ENCODE results near the gene CDYL2. TPM values are rescaled to one million over a fixed set of nuclear protein-coding genes. Genes with fewer than 3 reads are reported as not detected.
"Not testable (repeated sequence)": the region's sequence is repeated elsewhere in the genome, so short reads cannot be mapped to it uniquely, and the experiment has no call there.

CDYL2 gene
- total RNA-seq, 1 donor from 2014 or later = 26.5 TPM

DNA sequence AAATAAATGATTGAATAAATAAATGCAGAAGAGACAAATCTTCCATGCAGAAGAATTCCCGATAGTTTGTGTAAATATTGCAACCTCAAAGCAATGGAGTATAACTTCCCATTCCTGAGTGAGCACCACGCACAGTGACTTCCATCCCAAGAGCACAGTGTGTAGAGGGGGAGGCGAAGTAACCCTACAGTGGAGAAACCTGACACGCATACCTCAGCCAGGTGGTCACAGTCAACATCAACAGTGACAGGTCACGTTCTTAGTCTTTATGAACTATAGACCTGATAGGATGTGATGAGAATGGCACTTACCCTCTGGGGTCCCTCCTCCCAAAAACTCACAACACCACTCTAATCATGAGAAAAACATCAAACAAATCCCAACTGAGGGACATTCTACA lies 152.0 kb downstream of the CDYL2 start:
- Histone ChIP-seq H3K36me3 (ENCODE audit: insufficient read depth, low read length) (no peaks in the 10 kb centered on the region), H3K4me3 (ENCODE audit: insufficient read depth, low read depth, low read length) (no peak overlapping the region), H3K9ac (ENCODE audit: low read length) (no peak overlapping the region), H3K4me2 (ENCODE audit: low read length) (no peak overlapping the region), H3K9me3 (ENCODE audit: insufficient read depth, low read depth, low read length) (no peaks in the 10 kb centered on the region), H4K20me1 (ENCODE audit: insufficient read depth, low read length) (no peaks in the 10 kb centered on the region), H3K27me3 (ENCODE audit: insufficient read depth, low read length) (no peaks in the 10 kb centered on the region), H3K27ac (ENCODE audit: low read depth, low read length) (no peak overlapping the region), H2AFZ (ENCODE audit: low read depth, low read length) (no peak overlapping the region), H3K79me2 (ENCODE audit: insufficient read depth, low read length) (no peaks in the 10 kb centered on the region), H3K4me1 (ENCODE audit: insufficient read depth, low read length) (no peaks in the 10 kb centered on the region)
- Mint-ChIP-seq H3K9me3 (ENCODE audit: unreplicated experiment) (peaks cover 3% of the 10 kb centered on the region), H3K4me3 (ENCODE audit: unreplicated experiment) (no peak overlapping the region), H3K27me3 (ENCODE audit: low read depth, unreplicated experiment) (no peaks in the 10 kb centered on the region), H3K27ac (ENCODE audit: unreplicated experiment) (no peak overlapping the region), H3K36me3 (ENCODE audit: low read depth, unreplicated experiment) (peaks cover 3% of the 10 kb centered on the region), H3K4me1 (ENCODE audit: low read depth, unreplicated experiment) (no peaks in the 10 kb centered on the region)
- TF ChIP-seq EZH2 (IDR thresholded peaks at IDR 0.05; ENCODE audit: insufficient read depth, low read length) (no peak), CTCF (IDR thresholded peaks at IDR 0.05; ENCODE audit: insufficient read depth, low read depth, low read length) (no peak)
- no peak for DNase-seq (ENCODE audit: low read depth)
- FAIRE-seq = no peak

- H3K9me3 ChIP-seq (ENCODE audit: insufficient read depth, low read depth, low read length); H4K20me1 ChIP-seq (ENCODE audit: insufficient read depth, low read length); H3K4me1 ChIP-seq (ENCODE audit: insufficient read depth, low read length); H3K4me2 ChIP-seq (ENCODE audit: low read length); H3K9me3 Mint-ChIP-seq (ENCODE audit: unreplicated experiment); DNase-seq (ENCODE audit: low read depth); H3K79me2 ChIP-seq (ENCODE audit: insufficient read depth, low read length); H2AFZ ChIP-seq (ENCODE audit: low read depth, low read length); H3K36me3 ChIP-seq (ENCODE audit: insufficient read depth, low read length); H3K4me3 Mint-ChIP-seq (ENCODE audit: unreplicated experiment); H3K27ac ChIP-seq (ENCODE audit: low read depth, low read length); H3K27ac Mint-ChIP-seq (ENCODE audit: unreplicated experiment); H3K36me3 Mint-ChIP-seq (ENCODE audit: low read depth, unreplicated experiment); H3K27me3 Mint-ChIP-seq (ENCODE audit: low read depth, unreplicated experiment); H3K9ac ChIP-seq (ENCODE audit: low read length); H3K4me3 ChIP-seq (ENCODE audit: insufficient read depth, low read depth, low read length); FAIRE-seq; H3K27me3 ChIP-seq (ENCODE audit: insufficient read depth, low read length); H3K4me1 Mint-ChIP-seq (ENCODE audit: low read depth, unreplicated experiment): not testable (repeated sequence)
These were observed 154.1 kb downstream of the CDYL2 start for GRCh38 chr16:80650281-80650680.

- Mint-ChIP-seq H3K36me3 (ENCODE audit: low read depth, unreplicated experiment) (peaks cover 9% of the 10 kb centered on the region), H3K27ac (ENCODE audit: unreplicated experiment) (no peak overlapping the region), H3K9me3 (ENCODE audit: unreplicated experiment) (peaks cover 12% of the 10 kb centered on the region), H3K4me3 (ENCODE audit: unreplicated experiment) (no peak overlapping the region), H3K27me3 (ENCODE audit: low read depth, unreplicated experiment) (no peaks in the 10 kb centered on the region), H3K4me1 (ENCODE audit: low read depth, unreplicated experiment) (no peaks in the 10 kb centered on the region)
- TF ChIP-seq CTCF (IDR thresholded peaks at IDR 0.05; ENCODE audit: insufficient read depth, low read depth, low read length) = no peak
- TF ChIP-seq EZH2 (IDR thresholded peaks at IDR 0.05; ENCODE audit: insufficient read depth, low read length) = no peak
- Histone ChIP-seq H3K27ac (ENCODE audit: low read depth, low read length) (no peak overlapping the region), H3K79me2 (ENCODE audit: insufficient read depth, low read length) (no peaks in the 10 kb centered on the region), H3K9me3 (ENCODE audit: insufficient read depth, low read depth, low read length) (no peaks in the 10 kb centered on the region), H3K27me3 (ENCODE audit: insufficient read depth, low read length) (no peaks in the 10 kb centered on the region), H2AFZ (ENCODE audit: low read depth, low read length) (no peak overlapping the region), H3K4me3 (ENCODE audit: insufficient read depth, low read depth, low read length) (no peak overlapping the region), H4K20me1 (ENCODE audit: insufficient read depth, low read length) (peaks cover 5% of the 10 kb centered on the region), H3K36me3 (ENCODE audit: insufficient read depth, low read length) (no peaks in the 10 kb centered on the region), H3K9ac (ENCODE audit: low read length) (no peak overlapping the region), H3K4me2 (ENCODE audit: low read length) (no peak overlapping the region), H3K4me1 (ENCODE audit: insufficient read depth, low read length) (no peaks in the 10 kb centered on the region)
- FAIRE-seq (no peak), DNase-seq (ENCODE audit: low read depth) (no peak)
These were observed 164.1 kb downstream of the CDYL2 start for GRCh38 chr16:80640316-80640715.
